ENCODE measurements around the gene ADPRM.
"Not testable (repeated sequence)": the region's sequence is repeated elsewhere in the genome, so short reads cannot be mapped to it uniquely, and the experiment has no call there.

Gene ADPRM

DNA sequence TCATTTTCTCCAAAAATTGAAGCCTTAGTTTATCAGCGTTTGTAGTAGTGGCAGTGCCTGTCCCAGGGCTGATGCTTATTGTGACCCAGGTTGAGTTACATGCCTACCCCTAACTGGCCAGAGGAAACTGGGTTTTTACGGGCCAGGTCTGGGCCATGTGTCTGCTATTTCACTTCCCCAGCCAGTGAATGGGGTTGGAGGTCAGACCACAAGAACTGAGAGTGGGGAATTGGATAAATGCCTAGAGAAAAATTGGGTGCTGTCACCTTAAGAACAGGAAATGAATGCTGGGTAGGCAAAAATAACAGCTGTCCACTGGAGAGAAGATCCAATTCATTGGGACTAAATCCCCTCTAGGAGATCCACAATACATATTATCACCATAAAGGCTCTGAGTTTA lies 5.2 kb downstream of the ADPRM start:
- DNase-seq: peak; percentile 1

DNA sequence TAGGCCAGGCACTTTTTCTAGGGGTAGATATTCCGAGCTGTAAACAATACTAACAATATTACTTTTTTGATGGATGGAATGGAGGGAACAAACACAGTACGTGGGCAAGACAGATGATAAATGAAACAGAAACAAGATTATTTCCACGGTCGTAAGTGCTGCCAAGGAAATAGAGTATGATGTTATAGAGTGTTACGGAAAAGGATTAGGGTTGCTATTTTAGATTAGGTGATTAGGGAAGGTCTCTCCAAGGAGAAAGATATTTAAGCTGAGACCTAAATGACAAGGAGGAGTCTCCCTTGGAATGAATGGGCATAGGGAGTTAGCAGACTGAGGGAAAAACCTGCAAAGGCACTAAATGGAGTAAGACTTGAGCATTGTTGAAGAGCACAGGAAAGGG lies 8.3 kb downstream of the ADPRM start:
- no peak for DNase-seq

DNA sequence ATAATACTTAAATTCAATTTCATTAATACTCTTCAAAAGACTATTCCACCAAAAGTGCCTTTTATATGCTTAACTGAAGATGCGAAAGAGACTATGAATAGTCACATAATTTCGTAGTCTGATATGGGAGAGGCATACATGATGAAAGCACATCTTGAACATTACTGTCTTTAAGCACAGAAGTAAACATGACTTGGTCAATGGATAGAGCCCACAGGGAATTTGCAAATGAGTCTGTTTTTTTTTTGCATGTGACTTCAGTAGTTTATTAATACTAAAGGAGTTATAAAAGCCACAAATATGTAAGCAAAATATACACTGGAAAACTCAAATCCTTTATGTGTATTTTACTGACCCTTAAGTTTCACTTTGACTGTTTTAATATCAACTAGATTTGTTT lies 15.9 kb downstream of the ADPRM start:
- DNase-seq: no peak

DNA sequence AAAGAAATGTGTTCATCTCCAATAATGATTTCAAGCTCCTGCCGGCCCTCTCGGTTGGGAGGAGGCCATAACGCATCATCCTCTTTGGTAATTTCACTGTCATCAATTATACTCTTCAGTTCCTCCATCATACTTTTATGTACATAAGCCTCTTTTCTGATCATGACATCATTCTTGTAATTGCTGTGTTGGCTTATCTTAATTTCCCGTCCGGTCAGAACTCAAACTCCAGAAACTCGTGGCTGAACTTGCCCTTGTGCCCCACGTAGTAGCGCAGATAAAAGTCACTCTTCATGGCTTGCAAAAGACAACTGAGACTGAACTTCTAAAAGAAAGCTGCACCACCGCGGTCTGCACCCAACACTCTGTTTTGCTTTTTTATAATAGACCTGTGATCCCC lies 18.8 kb downstream of the ADPRM start:
- DNase-seq: no peak

DNA sequence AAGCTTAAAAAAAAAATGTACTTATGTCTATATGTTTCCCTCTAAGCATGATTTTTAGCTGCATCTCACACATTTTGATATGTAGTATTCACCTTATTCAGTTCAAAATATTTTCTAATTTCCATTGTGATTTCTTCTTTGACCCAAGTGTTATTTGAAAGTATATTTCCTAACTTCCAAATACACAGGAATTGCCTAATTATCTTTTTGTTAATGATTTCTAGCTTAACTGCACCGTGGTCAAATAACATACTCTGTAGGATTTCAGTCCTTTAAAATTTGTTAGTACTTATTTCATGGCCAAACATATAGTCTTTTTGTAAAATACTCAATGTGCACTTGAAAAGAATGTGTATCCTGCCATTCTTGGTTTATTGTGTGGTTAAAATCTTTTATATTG lies 21.2 kb downstream of the ADPRM start:
- no peak for DNase-seq

DNA sequence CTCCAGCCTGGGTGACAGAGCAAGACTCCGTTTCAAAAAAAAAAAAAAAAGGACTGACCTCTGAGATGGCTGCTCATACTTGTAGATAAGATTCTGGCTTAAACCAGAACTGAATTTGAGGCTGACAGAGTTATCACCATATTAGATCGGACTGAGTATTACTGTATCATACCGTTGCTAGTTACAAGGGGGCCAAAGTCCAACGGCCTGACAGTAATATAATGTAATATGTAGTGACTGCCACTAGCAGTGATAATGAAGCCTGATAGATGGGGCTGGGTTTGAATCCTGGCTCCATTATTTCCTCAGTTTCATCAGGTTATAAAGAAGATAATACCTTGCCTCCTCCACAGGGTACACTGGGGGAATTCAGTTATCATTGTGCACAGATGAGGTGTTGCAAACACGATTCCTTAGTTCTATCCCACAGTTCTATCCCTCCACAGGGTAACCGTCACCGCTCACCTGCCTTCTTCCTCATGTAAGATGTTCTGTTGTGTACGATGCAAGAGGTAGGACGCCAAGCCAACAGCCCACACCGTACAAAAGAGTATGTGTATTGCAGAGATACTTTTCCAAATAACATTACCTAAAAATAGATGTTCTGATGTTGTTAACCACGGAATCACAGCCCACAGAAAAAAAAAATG lies 27.3 kb downstream of the ADPRM start:
- no peak for DNase-seq

DNA sequence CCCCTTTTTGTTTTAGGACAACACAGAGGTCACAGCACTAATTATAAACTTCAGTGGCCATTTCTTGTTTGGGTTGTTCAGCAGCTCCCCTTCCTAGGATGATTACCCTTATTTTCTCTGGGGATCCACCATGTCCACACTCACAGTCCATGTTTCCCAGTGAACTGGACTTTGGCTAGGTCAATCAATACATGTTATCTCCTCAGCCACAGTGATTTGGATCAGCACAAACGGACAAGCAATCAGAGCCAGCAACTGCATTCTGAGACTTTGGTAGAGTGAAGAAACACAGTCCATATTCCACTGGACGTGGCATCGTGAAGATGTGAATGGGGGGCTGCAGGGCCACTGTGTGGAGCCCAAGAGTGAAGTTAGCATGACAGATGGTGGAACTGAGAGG lies 27.9 kb downstream of the ADPRM start:
- no peak for DNase-seq

DNA sequence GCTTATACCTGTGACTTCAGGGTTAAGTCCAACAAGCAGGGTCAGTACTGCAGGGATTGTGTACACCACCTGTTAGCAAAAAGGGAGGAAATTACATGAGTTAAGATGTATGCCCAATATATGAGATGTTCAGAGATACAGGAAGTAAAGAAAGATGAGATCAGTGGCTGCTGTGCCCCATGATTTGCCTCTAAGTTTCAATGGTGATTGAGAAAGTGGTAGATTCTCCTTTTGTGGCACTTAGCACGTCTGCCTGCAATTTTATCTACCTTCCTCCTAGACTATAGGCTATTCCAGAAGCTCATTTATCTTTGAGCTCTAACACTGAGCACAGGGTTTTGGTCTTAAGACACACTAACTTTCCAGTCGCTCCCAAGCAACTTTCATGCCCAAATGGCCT lies 28.8 kb downstream of the ADPRM start:
- DNase-seq: no peak

DNA sequence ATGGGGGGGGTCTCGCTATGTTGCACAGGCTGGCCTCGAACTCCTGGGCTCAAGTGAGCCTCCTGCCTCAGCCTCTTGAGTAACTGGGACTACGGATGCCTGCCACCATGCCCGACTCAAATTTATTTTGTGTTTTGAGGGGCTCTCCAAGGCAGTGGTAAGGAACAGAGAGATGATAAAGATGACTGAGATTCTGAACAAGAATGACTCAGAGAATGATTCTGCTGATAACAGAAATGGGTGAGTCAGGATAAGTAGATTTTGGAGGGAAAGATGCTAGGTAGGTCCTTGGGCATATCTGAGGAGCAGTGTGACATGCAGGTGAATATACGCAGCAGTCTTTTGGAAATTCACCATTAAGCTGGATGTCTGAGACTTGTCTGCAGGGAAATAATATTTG lies 29.8 kb downstream of the ADPRM start:
- DNase-seq: no peak

DNA sequence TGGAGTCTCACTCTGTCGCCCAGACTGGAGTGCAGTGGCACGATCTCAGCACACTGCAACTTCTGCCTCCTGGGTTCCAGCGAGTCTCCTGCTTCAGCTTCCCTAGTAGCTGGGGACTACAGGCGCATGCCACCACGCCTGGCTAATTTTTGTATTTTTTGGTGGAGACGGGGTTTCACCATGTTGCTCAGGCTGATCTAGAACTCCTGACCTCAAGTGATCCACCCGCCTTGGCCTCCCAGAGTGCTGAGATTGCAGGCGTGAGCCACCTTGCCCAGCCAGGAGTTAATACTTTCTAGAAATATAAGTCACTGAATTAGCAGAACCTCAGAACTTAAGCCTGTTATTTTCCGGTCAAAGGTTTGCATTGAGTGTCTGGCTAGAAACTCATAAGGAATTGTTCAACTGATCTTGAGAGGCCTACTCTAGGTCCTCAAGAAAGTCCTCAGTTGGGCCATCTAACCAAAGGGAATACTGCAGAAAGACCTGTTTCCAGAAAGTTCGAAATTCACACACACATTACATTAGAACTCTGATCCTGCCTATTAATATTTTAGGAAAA lies 31.0 kb downstream of the ADPRM start:
- no peak for DNase-seq

DNA sequence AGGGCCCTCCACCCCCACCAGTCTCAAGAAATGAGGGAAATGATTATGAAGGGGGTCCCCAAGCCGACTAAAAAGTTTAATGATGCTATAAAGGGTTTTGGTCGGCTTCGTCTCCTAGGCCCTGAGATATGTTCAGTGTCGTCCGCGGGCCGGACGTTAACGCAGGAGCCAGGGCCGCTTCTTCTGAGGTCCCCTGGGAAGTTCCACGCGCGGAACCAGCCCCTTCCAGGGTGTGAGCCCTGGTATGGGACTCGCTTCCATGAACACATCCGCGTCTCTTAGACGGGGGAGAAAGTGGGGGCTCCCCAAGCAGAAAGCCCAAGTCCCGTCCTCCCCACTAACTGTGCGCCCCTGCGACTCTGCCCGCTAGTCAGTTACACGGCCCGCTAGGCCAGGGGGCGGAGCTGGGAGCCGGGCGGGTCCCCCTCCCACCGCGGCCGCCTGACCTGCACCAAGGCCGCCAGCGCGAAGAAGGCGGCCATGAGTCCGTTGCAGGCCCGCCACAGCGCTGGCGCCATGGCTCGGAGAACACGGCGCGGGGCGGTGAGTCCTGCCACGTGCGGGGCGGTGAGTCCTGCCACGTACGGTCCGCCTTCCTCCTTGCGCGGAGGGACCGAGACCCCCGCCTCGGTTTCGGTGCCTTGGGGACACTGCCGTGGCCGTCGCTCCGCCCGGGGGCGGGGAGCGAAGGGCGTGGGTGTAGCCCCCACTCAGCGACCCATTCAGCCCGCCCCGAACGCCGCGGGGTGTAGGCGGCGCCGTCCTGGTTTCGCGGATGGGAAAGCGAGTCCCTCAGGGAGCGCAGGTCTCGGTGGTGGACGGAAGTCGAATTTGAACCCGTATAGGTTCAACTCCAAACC lies 32.2 kb downstream of the ADPRM start, which contains the start of gene TMEM220:
TMEM220 (minus strand) TSS at position 690 of the 860 bp plus-strand sequence; CDS start at position 518, 172 bp downstream.
- no peak for DNase-seq

DNA sequence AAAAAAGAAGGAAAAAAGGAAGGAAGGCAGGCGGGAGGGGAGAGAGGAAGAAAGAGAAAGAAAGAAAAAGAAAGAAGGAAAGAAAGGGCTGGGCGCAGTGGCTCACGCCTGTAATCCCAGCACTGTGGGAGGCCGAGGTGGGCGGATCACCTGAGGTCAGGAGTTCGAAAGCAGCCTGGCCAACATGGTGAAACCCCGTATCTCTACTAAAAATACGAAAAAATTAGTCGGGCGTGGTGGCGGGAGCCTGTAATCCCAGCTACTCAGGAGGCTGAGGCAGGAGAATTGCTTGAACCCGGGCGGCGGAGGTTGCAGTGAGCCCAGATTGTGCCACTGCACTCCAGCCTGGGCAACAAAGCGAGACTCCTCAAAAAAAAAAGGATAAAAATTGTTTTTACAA lies 32.9 kb downstream of the ADPRM start:
- not testable (repeated sequence) for DNase-seq

DNA sequence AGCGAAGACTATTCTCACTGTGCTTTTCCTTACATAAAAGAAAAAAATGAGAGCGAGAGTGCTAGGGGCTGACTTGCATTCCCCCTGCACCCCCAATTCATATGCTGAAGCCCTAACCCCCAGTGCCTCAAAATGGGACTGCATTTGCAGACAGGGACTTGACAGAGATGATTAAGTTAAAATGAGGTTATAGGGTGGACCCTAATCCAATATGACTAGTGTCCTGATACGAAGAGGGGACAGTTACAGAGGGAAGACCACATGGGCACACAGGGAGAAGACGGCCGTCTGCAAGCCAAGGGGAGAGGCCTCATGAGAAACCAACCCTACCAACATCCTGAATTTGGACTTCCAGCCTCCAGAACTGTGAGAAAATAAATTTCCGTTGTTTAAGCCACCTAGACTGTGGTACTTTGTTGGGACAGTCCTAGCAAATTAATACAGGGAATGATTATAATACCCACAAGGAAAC lies 34.0 kb downstream of the ADPRM start:
- DNase-seq: no peak

DNA sequence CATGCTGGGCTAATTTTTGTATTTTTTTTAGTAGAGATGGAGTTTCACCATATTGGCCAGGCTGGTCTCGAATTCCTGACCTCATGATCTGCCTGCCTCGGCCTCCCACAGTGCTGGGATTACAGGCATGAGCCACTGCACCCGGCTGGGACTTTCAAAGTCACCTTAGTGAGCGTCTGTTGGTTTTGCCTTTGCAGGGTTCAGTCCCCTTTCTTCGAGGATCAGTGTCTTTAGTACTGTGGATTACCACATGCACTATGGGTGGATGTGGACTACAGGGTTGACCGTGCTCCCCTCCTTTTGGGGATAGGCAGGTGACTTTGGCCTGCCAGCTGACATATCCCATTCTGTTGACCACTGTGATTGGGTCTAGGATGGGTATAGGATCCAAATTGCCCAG lies 34.7 kb downstream of the ADPRM start:
- not testable (repeated sequence) for DNase-seq

DNA sequence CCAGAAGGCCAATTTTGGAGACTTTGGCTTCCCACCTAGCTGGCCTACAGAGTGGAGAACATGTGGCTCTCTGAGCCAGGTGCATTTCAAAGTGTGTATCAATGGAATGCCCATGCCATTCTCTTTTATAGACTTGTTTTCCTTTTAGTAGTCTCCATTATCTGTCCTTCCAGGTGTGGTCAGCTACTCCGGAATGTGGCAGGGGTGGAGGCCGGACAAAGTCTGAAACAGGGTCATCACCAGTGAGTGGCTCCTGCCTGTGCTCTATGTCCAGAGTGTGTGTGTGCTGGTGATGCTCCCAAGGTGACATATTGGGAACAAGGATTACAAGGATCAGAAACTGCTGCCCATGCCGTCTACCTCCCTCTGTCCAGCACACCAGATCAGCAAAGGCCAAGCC lies 36.3 kb downstream of the ADPRM start:
- no peak for DNase-seq

DNA sequence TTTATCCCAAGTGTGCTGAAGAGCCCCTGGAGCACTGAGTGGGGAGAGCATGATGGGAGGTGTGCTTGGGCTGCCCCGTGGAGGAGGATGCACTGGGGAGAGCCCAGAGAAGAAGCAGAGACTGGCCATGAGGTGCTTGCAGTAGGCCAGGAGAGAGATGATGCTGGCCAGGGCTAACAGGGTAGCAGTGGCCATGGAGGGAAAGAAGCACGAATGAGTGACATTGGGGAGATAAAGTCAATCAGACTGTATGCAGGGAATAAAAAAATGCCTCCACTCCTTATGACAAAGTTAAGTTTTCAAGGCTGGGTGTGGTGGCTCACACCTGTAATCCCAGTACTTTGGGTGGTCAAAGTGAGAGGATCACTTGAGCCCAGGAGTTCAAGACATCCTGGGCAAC lies 37.9 kb downstream of the ADPRM start:
- DNase-seq: no peak

DNA sequence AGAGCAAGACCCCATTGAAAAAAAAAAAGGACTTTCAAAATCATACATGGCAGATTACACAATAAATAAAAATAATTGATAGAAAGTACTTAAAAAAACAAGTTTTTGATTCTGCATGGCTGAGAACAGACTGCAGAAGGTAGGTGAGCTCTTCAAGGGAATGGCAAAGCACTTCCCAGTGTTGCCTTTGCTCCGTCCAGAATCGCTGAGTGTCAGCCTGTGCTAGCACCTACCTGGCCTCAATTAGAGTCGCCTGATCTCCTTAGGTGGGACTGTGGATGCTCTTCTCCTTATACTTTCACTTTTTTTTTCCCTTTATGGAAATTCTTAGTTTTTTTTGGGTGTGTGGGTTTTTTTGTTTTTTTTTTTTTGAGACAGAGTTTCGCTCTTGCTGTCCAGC lies 38.4 kb downstream of the ADPRM start:
- DNase-seq: no peak

DNA sequence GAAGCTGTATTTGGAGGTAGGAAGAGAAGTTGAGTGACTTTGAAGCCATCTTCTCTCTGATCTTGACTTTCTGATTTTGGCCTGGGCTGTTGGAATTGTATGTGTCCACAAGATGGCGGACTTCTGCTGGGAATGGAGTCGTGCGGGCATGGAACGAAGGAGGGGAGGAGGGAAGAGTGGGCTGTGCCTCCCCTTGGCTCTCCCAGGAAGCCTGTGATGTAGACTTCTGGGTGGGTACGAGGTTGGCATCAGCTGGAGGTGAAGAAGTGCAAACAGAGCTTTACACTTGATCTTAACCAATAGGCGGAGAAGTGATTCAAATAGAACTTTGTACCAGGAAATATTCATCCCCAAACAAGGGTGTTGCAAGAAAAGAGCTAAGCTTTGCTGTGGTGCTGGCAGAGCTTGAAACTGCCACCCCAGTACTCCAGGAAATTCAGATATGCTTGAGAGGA lies 39.8 kb downstream of the ADPRM start:
- peak; percentile 42 for DNase-seq

DNA sequence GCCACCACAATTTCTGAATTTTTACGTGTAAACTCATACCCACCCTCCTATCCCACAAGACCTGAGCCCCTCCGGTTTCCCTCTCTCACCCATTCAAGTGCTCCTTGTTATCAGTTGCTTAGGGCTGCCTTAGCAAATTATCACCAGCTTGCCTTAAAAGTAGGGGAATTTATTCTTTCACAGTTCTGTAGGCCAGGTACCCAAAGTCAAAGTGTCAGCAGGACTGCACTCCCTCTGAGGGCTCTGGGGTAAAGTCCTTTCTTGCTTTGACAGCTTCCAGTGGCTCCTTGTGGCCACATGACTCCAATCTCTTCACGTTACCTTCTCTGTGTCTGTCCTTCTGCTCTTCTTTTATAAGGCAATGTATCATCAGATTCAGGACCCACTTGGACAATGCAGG lies 40.3 kb downstream of the ADPRM start:
- no peak for DNase-seq

DNA sequence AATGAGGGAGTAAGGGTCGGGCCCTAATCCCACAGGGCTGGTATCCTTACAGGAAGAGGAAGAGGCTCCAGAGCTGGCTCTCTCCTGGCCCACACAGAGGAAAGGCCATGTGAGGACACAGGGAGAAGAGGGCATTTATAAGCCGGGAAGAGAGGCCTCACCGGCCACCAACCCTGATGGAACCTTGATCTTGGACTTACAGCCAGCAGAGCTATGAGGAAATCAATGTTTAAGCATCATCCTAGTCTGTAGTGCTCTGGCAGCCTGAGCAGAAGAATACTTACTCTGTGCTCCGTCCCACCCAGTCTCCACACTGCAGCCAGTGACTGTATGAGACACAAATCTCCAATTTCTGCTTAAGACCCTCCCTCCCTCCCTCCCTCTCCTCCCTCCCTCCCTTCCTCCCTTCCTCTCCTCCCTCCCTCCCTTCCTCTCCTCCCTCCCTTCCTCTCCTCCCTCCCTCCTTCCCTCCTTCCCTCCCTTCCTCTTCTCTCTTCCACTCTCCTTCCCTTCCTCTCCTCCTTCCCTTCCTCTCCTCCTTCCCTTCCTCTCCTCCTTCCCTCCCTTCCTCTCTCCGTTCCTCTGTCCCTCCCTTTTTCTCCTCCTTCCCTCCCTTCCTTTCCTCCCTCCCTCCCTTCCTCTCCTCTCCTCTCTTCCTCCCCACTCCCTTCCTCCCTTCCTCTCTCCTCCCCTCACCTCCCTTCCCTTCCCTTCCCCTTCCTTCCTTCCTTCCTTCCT lies 41.3 kb downstream of the ADPRM start:
- no peak for DNase-seq

DNA sequence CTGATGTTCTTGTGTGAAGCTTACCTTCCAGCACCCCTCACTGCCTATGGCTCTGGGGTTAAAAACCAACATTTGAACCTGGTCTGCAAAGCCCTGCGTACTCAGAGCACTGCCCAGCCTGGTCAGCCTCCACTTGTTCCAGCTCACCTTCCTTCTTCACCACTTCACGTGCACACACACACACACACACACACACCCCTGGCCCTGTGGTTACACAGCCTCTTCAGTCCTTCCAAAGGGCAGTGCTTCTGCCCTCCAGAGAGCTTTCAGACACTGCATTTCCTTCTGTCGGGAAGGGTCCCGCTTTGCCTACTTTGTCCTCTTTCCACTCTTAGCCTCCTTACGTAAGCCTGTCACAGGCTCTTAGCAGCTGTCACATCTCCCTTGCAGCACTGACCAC lies 42.0 kb downstream of the ADPRM start:
- no peak for DNase-seq

DNA sequence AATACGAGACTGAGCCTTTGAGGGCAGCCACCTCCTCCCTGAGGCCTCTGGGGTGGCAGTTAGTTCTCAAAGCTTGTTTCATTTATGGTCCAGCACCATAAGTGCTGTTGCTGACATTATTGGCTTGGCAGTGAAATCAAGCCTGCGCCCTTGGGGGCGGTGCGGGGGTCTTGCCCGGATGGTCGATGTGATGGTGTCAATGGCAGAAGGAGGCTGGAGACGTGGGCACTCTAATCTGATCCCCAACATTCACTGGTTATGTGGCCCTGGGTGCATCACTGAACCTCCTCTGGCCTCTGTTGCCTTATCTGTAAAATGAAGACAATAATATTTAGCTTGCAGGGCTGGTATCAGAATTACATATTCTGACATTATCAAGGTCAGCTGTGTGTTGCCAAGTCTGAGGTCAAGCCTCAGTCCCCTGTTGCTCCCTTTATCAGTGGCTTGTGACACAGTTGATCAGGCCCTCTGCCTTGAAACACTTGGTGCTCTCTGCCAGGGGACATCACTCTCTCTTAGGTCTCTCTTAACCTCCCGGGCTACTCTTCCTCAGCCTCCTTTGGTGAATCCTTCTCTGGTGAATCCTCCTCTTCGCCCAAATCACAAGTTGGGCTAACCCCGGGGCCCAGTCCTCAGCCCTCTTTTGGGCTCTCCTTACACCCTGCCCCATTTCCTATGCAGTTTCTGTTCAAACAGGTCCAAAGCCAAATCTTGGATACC lies 44.2 kb downstream of the ADPRM start:
- DNase-seq: no peak

DNA sequence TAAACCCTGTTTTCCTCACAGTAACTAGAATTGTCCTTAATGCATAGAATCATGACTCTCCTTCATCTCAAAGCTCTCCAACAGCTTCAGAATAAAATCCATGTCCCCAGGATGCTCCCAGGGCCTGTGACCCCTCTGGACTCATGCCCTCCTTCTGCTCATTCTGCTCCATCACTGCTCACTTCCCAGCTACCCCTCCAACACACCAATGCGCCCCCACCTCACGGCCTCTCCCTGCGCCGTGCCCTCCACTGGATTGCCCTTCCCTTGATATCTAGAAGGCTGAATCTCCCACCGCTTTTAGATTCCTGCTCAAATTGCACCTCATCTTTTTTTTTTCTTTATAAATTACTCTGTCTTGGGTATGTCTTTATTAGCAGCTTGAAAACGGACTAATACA lies 45.0 kb downstream of the ADPRM start:
- DNase-seq: no peak
